Cardiac muscle cell (in vitro differentiated cells and primary cell): Measurements from ENCODE around the gene ZNF410. TPM values are rescaled to one million over a fixed set of nuclear protein-coding genes. Genes with fewer than 3 reads are reported as not detected.
A peak's percentile ranks its signal among the peaks of the same experiment; 100 is the strongest.
"Not testable (repeated sequence)": the region's sequence is repeated elsewhere in the genome, so short reads cannot be mapped to it uniquely, and the experiment has no call there.

Experiments
- DNase-seq, 2 donors: peaks; one replicate each; pipeline versions ENCODE4 v3.0.0 to v3.0.0-alpha.2; 2010 to 2017; ENCODE audit warnings: low read depth in 1 of 2, low spot score in 1 of 2
- H3K27ac ChIP-seq: fragments of 200-600 bp; sonication (generic); 2 replicates; pipeline ENCODE4 v1.5.1; 2016
- H3K27me3 ChIP-seq: fragments of 200-600 bp; sonication (generic); 2 replicates; pipeline ENCODE4 v1.6.0; 2016; ENCODE audit warnings: control low read depth
- H3K36me3 ChIP-seq: fragments of 200-600 bp; sonication (generic); 2 replicates; pipeline ENCODE4 v1.5.1; 2016; ENCODE audit warnings: control low read depth
- H3K4me1 ChIP-seq: fragments of 200-600 bp; sonication (generic); 2 replicates; pipeline ENCODE4 v1.8.1; 2017; ENCODE audit warnings: low read depth, mild to moderate bottlenecking, mixed run types
- H3K4me3 ChIP-seq: fragments of 200-600 bp; sonication (generic); 2 replicates; pipeline ENCODE4 v1.5.1; 2016; ENCODE audit warnings: mild to moderate bottlenecking
- H3K9me3 ChIP-seq: fragments of 200-600 bp; sonication (generic); 2 replicates; pipeline ENCODE4 v1.5.1; 2017; ENCODE audit warnings: low read depth, mild to moderate bottlenecking, control low read depth
- polyA plus RNA-seq: library from polyadenylated mRNA; unstranded; fragments of >200 nt; fragmentation: Nextera tagmentation; extraction: Ambion mirVana; gene quantifications from 2 replicates; pipeline ENCODE4 v1.2.1, GENCODE V29; 2016
- total RNA-seq: library from RNA; depleted of rRNA; stranded (reverse); fragments of >200 nt; gene quantifications from 2 replicates; pipeline ENCODE4 v1.2.3, GENCODE V29; 2016
- TF ChIP-seq, protein P1 (sequence below): IDR thresholded peaks from 2 replicates; pipeline ENCODE4 v1.5.1; 2012; ENCODE audit warnings: low read depth, mild to moderate bottlenecking, low read length

Gene ZNF410
- total and polyA plus RNA-seq, 2 experiments from 2014 or later, result 29.9 to 32.9 TPM

GRCh38 chr14:73887694-73888459 lies 1.2 kb downstream of the ZNF410 start:
- H3K27ac ChIP-seq, result peak overlapping the region; percentile 92
- DNase-seq, result no peak
- peak overlapping the region; percentile 77 for H3K4me3 ChIP-seq
- H3K9me3 ChIP-seq, result no peaks in the 10 kb centered on the region
- H3K36me3 ChIP-seq, result no peaks in the 10 kb centered on the region
- peaks cover 16% of the 10 kb centered on the region for H3K4me1 ChIP-seq
- TF ChIP-seq, protein P1, sequence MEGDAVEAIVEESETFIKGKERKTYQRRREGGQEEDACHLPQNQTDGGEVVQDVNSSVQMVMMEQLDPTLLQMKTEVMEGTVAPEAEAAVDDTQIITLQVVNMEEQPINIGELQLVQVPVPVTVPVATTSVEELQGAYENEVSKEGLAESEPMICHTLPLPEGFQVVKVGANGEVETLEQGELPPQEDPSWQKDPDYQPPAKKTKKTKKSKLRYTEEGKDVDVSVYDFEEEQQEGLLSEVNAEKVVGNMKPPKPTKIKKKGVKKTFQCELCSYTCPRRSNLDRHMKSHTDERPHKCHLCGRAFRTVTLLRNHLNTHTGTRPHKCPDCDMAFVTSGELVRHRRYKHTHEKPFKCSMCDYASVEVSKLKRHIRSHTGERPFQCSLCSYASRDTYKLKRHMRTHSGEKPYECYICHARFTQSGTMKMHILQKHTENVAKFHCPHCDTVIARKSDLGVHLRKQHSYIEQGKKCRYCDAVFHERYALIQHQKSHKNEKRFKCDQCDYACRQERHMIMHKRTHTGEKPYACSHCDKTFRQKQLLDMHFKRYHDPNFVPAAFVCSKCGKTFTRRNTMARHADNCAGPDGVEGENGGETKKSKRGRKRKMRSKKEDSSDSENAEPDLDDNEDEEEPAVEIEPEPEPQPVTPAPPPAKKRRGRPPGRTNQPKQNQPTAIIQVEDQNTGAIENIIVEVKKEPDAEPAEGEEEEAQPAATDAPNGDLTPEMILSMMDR, result no peak
- H3K27me3 ChIP-seq, result no peaks in the 10 kb centered on the region

- H3K9me3 ChIP-seq, result no peaks in the 10 kb centered on the region
- H3K27ac ChIP-seq, result no peak overlapping the region
- H3K36me3 ChIP-seq, result no peaks in the 10 kb centered on the region
- no peaks in the 10 kb centered on the region for H3K27me3 ChIP-seq
- peak overlapping the region; percentile 77 for H3K4me3 ChIP-seq
- peaks cover 16% of the 10 kb centered on the region for H3K4me1 ChIP-seq
- peak in 1 of 2 donors; percentile 16 for DNase-seq
- TF ChIP-seq, protein P1, result no peak
Observed at GRCh38 chr14:73888460-73888725, 1.7 kb downstream of the ZNF410 start.

GRCh38 chr14:73888971-73889370 lies 2.3 kb downstream of the ZNF410 start:
- no peak overlapping the region for H3K27ac ChIP-seq
- peak in 1 of 2 donors; percentile 12 for DNase-seq
- peaks cover 16% of the 10 kb centered on the region for H3K4me1 ChIP-seq
- H3K36me3 ChIP-seq, result peaks cover 5% of the 10 kb centered on the region
- TF ChIP-seq, protein P1, result no peak
- H3K9me3 ChIP-seq, result no peaks in the 10 kb centered on the region
- no peaks in the 10 kb centered on the region for H3K27me3 ChIP-seq
- no peak overlapping the region for H3K4me3 ChIP-seq

GRCh38 chr14:73889376-73889775 lies 2.7 kb downstream of the ZNF410 start:
- H3K4me1 ChIP-seq, result peaks cover 16% of the 10 kb centered on the region
- no peak overlapping the region for H3K27ac ChIP-seq
- H3K9me3 ChIP-seq, result no peaks in the 10 kb centered on the region
- no peak for DNase-seq
- no peak overlapping the region for H3K4me3 ChIP-seq
- TF ChIP-seq, protein P1, result no peak
- H3K36me3 ChIP-seq, result peaks cover 6% of the 10 kb centered on the region
- no peaks in the 10 kb centered on the region for H3K27me3 ChIP-seq

GRCh38 chr14:73894180-73894687 lies 7.6 kb downstream of the ZNF410 start:
- H3K4me1 ChIP-seq, H3K9me3 ChIP-seq, H3K4me3 ChIP-seq, H3K27me3 ChIP-seq, H3K27ac ChIP-seq, DNase-seq: not testable (repeated sequence)
- H3K36me3 ChIP-seq, result peaks cover 44% of the 10 kb centered on the region

- DNase-seq, result no peak
- H3K27me3 ChIP-seq, result no peaks in the 10 kb centered on the region
- H3K36me3 ChIP-seq, result peaks cover 50% of the 10 kb centered on the region
- H3K9me3 ChIP-seq, result no peaks in the 10 kb centered on the region
- TF ChIP-seq, protein P1, result no peak
- no peaks in the 10 kb centered on the region for H3K4me1 ChIP-seq
- no peak overlapping the region for H3K27ac ChIP-seq
- H3K4me3 ChIP-seq, result no peak overlapping the region
Observed at GRCh38 chr14:73895939-73896338, 9.3 kb downstream of the ZNF410 start.
